ENCODE data around the gene BBS4.
"Not testable (repeated sequence)": the region's sequence is repeated elsewhere in the genome, so short reads cannot be mapped to it uniquely, and the experiment has no call there.

BBS4 gene

DNA sequence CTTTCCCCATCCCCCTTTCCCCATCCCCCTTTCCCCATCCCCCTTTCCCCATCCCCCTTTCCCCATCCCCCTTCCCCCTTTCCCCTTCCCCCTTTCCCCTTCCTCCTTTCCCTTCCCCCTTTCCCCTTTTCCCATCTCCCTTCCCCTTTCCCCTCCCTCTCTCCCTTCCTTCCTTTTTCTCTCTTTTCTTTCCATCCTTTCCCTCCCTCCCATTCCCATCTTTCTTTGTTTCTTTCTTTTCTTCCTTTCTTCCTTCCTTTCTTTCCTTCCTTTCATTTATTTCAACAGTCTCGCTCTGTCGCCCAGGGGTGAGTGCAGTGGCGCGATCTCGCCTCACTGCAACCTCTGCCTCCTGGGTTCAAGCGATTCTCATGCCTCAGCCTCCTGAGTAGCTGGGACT, 39.8 kb downstream of the BBS4 start:
- not testable (repeated sequence) for H3K9me3 Mint-ChIP-seq; DNase-seq (ENCODE audit: low spot score); H3K4me3 Mint-ChIP-seq; H3K27ac Mint-ChIP-seq; H3K36me3 Mint-ChIP-seq (ENCODE audit: low read depth); H3K27me3 Mint-ChIP-seq (ENCODE audit: low read depth); H3K4me1 Mint-ChIP-seq (ENCODE audit: low read depth)

DNA sequence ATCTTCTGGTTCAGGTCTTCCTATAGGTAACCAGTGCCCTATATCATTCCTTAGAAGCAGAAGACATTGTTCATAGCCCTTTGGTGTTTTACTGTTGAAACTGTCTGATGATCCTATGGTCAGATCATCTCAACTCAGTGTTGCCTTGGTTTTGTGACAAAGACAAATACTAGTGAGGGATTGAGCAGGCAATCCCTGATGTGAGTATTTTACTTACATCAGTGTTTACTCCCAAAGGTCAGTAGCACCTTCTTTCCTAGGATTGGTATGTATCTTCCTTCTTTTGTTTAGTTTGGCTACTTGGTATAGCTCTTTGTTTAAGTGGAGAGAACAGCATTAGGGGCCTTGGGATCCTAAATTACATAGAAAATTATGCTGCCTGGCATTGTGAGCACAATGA, 41.1 kb downstream of the BBS4 start:
- no peak for DNase-seq (ENCODE audit: low spot score)
- no peak overlapping the region for H3K27ac Mint-ChIP-seq
- H3K4me3 Mint-ChIP-seq: no peak overlapping the region
- H3K27me3 Mint-ChIP-seq (ENCODE audit: low read depth): no peaks in the 10 kb centered on the region
- H3K4me1 Mint-ChIP-seq (ENCODE audit: low read depth): peaks cover 2% of the 10 kb centered on the region
- H3K9me3 Mint-ChIP-seq: no peaks in the 10 kb centered on the region
- H3K36me3 Mint-ChIP-seq (ENCODE audit: low read depth): peaks cover 8% of the 10 kb centered on the region

DNA sequence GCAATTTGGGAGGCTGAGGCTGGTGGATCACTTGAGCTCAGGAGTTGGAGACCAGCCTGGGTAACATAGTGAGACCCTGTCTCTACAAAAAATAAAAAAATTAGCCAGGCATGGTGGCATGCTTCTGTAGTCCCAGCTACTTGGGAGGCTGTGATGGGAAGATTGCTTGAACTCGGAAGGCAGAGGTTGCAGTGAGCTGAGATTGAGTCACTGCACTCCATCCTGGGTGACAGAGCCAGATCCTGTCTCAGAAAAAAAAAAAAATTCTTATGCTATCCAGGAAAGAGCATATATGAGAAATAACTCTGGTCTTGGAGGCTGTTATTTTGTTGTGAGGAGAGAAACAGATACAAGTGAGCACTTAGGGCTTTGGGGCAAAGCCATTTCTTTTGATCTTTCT, 42.2 kb downstream of the BBS4 start:
- not testable (repeated sequence) for H3K36me3 Mint-ChIP-seq (ENCODE audit: low read depth); H3K9me3 Mint-ChIP-seq

DNA sequence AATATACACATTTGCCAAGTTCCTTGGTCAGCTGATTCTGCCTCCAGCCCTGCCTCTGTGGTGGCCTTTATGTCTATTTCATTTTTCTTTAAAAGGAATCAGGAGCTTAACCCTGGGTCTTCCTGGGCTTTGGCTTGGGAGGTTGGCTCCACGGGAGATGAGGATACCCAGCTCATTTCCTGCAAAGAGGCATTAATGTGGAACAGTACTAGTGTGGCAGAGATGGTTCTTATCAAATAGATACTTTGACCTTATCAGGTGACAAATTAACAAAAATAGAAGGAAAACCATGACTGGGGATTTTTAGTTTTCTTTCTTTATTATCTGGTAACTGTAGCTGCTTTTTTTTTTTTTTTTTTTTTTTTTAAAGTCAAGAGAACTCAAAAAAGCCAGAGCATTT, 42.8 kb downstream of the BBS4 start:
- Mint-ChIP-seq H3K4me1 (ENCODE audit: low read depth) (peaks cover 10% of the 10 kb centered on the region), H3K27me3 (ENCODE audit: low read depth) (no peaks in the 10 kb centered on the region), H3K36me3 (ENCODE audit: low read depth) (peaks cover 9% of the 10 kb centered on the region), H3K4me3 (no peak overlapping the region), H3K9me3 (no peaks in the 10 kb centered on the region), H3K27ac (no peak overlapping the region)
- DNase-seq (ENCODE audit: low spot score): no peak

More for the DNA sequence above, 42.2 kb downstream of the BBS4 start:
- not testable (repeated sequence) for DNase-seq (ENCODE audit: low spot score); H3K27ac Mint-ChIP-seq; H3K27me3 Mint-ChIP-seq (ENCODE audit: low read depth); H3K4me3 Mint-ChIP-seq; H3K4me1 Mint-ChIP-seq (ENCODE audit: low read depth)

DNA sequence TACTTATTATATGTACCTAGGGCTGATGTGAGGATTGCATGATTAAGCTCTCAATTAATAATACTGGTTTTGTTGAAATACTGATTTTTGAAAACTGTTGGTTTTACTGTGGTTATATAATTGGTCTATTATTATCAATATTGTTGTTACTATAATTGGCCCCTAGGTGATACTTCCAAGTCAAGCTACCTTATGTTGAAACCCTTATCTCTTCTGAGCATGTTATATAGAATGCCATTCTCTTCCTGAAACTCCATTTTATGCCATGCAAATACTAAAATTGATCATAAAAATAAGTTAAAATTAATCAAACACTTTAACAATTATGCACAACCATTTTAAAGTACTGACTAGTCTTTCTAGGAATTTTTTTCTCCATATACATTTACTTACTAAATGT, 46.1 kb downstream of the BBS4 start:
- DNase-seq (ENCODE audit: low spot score): no peak
- Mint-ChIP-seq H3K4me1 (ENCODE audit: low read depth) (peaks cover 24% of the 10 kb centered on the region), H3K27me3 (ENCODE audit: low read depth) (no peaks in the 10 kb centered on the region), H3K4me3 (no peak overlapping the region), H3K27ac (no peak overlapping the region), H3K9me3 (no peaks in the 10 kb centered on the region), H3K36me3 (ENCODE audit: low read depth) (peaks cover 30% of the 10 kb centered on the region)

DNA sequence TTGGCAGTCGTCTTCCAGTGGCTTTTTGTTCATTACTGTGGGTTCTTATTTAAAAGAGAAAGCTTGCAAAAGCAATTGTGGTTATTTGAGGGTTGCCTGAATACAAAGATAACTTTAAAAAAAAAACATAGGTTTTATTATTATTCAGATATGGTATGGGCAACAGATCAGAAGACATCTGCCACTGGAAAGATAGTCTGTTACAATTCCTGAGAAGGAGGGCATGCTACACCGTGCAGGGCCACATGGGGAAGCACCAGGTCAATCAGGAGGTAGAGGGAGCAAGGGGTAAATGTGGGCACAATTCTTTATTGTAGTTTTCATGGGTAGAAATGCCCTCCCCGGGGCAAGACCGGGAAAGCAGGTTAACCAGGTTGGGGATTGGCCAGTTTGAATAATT, 46.5 kb downstream of the BBS4 start:
- DNase-seq (ENCODE audit: low spot score): no peak
- Mint-ChIP-seq H3K27ac (no peak overlapping the region), H3K36me3 (ENCODE audit: low read depth) (peaks cover 33% of the 10 kb centered on the region), H3K4me3 (no peak overlapping the region), H3K4me1 (ENCODE audit: low read depth) (peaks cover 28% of the 10 kb centered on the region), H3K9me3 (no peaks in the 10 kb centered on the region), H3K27me3 (ENCODE audit: low read depth) (no peaks in the 10 kb centered on the region)

DNA sequence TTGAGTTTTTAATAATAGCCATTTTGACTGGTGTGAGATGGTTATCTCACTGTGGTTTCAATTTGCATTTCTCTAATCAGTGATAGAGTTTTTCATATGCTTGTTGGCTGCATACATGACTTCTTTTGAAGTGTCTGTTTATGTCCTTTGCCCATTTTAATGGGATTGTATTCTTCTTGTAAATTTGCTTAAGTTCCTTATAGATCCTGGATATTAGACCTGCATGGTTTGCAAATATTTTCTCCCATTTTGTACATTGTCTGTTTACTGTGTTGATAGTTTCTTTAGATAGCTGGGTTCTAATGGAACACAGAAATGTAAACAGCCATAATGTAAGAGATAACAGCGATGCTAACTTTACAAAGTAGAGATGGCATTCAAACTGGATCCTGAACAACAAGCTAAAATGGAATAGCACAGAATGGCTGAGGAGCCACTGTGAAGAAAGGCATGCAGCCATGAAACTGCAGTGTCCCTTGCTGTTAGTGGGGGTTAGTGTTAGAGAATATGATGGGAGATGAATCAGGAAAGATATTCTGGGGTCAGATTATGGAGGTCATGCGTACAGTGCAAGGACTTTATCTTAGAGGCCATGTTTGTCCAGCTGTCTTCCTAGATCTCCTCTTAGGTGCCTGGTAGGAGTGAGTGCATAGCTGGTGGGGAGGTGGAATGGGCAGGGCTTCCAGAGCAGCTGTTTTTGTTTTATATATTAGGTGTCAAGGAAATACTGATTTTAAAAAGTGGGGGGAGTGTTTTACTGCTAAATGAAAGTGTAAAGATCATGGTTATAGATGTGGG, 48.1 kb downstream of the BBS4 start:
- Mint-ChIP-seq H3K4me3 (no peak overlapping the region), H3K36me3 (ENCODE audit: low read depth) (peaks cover 42% of the 10 kb centered on the region), H3K27me3 (ENCODE audit: low read depth) (no peaks in the 10 kb centered on the region), H3K9me3 (no peaks in the 10 kb centered on the region), H3K27ac (peak overlapping the region; percentile 19), H3K4me1 (ENCODE audit: low read depth) (peaks cover 33% of the 10 kb centered on the region)
- no peak for DNase-seq (ENCODE audit: low spot score)

DNA sequence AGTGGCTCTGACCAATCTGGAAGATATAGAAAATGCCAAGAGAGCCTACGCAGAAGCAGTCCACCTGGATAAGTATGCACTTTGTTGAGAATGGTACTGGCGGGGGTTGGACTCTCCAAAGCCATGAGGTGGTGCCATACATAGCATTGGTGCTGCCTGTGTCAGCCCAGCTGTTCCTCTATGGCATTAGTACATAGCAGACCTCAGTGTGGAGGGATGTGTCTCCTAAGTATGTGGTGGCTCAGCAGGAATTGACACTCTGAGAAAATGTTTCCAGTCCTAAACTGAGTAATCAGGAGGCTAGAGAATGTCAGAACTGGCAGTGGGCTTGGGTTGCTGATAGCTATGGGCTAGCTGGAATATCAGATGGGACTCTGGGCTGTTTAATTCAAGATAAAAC, 49.1 kb downstream of the BBS4 start:
- Mint-ChIP-seq H3K4me3 (no peak overlapping the region), H3K27me3 (ENCODE audit: low read depth) (no peaks in the 10 kb centered on the region), H3K9me3 (no peaks in the 10 kb centered on the region), H3K4me1 (ENCODE audit: low read depth) (peaks cover 43% of the 10 kb centered on the region), H3K27ac (no peak overlapping the region), H3K36me3 (ENCODE audit: low read depth) (peaks cover 51% of the 10 kb centered on the region)
- DNase-seq (ENCODE audit: low spot score): no peak

DNA sequence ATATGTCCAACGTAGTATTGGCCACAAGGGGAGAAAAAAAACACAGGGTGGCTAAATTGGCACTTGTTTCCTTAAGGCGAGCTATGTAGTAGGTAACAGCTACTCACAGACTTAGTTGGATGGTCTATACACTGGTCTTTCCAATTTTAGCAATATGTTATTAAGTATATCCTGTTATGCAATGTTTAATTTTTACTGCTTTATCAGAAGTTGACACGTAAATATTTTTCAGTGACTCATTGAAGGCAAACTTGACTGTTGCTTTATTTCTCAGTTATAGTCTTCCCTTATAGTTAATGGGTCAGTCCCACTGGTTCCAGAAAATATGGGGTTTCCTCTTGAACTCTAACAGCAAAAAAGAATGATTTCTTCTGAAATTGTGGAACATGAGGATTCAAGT, 51.1 kb downstream of the BBS4 start:
- H3K9me3 Mint-ChIP-seq: no peaks in the 10 kb centered on the region
- peaks cover 63% of the 10 kb centered on the region for H3K36me3 Mint-ChIP-seq (ENCODE audit: low read depth)
- no peaks in the 10 kb centered on the region for H3K27me3 Mint-ChIP-seq (ENCODE audit: low read depth)
- no peak for DNase-seq (ENCODE audit: low spot score)
- no peak overlapping the region for H3K27ac Mint-ChIP-seq
- H3K4me1 Mint-ChIP-seq (ENCODE audit: low read depth): peaks cover 61% of the 10 kb centered on the region
- H3K4me3 Mint-ChIP-seq: no peak overlapping the region

DNA sequence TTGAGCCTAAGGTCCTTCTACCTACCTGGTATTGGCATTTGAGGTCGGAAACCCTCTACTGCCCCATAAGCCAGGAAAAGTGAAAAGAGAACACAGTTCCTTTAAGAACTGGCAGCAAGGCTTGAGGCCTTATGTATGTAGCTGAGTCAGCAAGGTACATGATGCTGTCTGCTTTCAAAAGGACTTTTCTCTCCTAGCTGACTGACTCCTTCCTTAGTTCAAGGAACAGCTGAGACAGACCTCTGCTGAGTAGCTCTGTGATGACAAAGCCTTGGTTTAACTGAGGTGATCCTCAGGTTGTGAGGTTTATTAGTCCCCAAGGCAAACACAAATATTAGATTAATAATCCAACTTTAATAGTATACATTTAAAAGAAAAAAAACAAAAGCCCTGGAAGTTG, 51.7 kb downstream of the BBS4 start:
- Mint-ChIP-seq H3K4me1 (ENCODE audit: low read depth) (peaks cover 59% of the 10 kb centered on the region), H3K36me3 (ENCODE audit: low read depth) (peaks cover 63% of the 10 kb centered on the region), H3K27me3 (ENCODE audit: low read depth) (no peaks in the 10 kb centered on the region), H3K4me3 (no peak overlapping the region), H3K9me3 (no peaks in the 10 kb centered on the region), H3K27ac (no peak overlapping the region)
- no peak for DNase-seq (ENCODE audit: low spot score)

DNA sequence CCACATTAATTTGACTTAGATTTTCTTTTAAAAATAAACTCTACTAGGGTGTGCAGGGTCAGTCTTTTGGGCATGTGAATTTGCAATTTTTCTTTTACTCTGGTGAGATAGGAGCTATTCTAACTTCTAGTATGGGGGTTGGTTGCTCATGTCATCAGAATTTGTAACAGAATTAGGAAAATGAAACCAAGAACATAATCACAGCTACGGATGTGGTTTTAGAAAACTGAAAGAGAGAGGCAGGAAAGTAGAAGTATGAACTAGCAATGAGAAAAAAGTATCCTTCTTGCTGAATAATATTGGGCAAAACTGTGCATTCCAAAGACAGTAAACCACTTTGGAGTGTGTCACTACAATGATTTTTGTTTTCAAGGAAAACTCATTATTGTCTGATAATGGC, 54.2 kb downstream of the BBS4 start:
- Mint-ChIP-seq H3K9me3 (no peaks in the 10 kb centered on the region), H3K27ac (peak overlapping the region; percentile 86), H3K4me3 (peak overlapping the region; percentile 66), H3K27me3 (ENCODE audit: low read depth) (no peaks in the 10 kb centered on the region), H3K36me3 (ENCODE audit: low read depth) (peaks cover 53% of the 10 kb centered on the region), H3K4me1 (ENCODE audit: low read depth) (peaks cover 38% of the 10 kb centered on the region)
- no peak for DNase-seq (ENCODE audit: low spot score)

DNA sequence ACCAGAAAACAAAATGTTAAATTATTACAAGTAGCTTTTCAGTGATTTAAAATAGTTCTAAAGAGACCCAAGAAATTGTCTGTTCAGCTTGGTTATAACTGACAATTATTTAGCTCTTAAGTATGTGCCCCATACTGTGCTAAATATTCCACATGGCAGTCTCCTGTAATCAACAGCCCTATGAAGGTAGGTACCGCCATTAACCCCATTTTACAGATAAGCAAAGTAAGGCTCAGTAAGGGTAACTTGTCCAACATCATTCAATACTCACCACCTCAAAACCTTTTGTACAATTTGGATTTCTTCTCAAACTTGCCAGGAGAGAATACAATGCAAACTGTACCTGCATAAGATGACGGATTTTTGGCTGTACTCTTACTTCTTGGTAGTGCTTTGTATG, 63.7 kb downstream of the BBS4 start:
- peaks cover 50% of the 10 kb centered on the region for H3K36me3 Mint-ChIP-seq (ENCODE audit: low read depth)
- H3K27me3 Mint-ChIP-seq (ENCODE audit: low read depth): no peaks in the 10 kb centered on the region
- no peak overlapping the region for H3K27ac Mint-ChIP-seq
- no peaks in the 10 kb centered on the region for H3K9me3 Mint-ChIP-seq
- peaks cover 11% of the 10 kb centered on the region for H3K4me1 Mint-ChIP-seq (ENCODE audit: low read depth)
- no peak overlapping the region for H3K4me3 Mint-ChIP-seq
- DNase-seq (ENCODE audit: low spot score): no peak

DNA sequence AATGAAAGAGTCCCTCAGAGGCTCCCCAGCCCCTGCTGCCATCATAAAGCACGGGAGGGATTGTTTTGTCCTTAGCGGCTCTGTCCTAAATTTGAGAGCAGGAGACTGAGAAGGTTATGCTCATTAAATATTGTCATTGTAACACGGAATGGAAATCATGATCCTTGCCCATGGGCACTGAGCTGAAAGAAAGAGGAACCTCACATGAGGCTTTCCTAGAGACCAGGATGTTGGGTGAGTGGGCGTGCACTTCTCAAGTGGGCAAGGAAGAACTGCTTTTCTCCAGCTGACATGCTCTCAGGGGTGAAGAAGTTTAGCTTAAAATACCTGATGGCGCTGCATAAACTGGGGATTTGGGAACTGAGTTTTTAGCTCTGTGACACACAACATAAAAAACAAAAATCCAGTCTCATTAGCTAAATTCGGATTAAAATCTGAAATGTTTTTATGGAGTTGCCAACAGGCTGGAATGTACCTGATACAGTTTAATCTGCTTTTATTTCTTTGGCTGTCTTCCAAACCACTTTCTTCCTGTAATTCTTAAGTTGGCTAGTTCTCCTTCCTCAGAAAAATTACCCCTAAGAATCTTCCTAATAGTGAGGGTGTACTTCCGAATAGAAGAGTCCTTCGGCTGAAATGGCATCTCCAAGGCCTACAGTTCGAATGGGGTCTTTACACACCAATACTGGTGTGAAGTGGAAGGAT, 65.9 kb downstream of the BBS4 start:
- Mint-ChIP-seq H3K9me3 (no peaks in the 10 kb centered on the region), H3K27me3 (ENCODE audit: low read depth) (no peaks in the 10 kb centered on the region), H3K27ac (no peak overlapping the region), H3K4me3 (no peak overlapping the region), H3K36me3 (ENCODE audit: low read depth) (peaks cover 64% of the 10 kb centered on the region), H3K4me1 (ENCODE audit: low read depth) (peaks cover 11% of the 10 kb centered on the region)
- no peak for DNase-seq (ENCODE audit: low spot score)

DNA sequence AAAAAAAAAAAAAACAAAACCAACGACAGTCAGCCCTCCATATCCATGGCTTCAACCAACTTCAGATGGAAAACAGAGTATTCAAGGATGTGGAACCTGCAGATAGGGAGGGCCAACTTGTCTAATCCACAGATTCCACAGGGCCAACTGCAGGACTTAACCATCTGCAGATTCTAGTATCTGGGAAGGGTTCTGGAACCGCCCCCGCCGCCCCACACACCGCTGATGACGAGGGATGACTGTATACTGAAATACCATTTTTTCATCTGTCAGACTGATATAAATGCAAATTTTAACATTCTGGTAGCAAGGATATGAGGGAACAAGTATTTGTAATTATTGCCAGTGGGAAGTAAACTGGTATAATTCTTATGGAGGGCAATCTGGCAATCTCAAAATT, 68.1 kb downstream of the BBS4 start:
- H3K4me1 Mint-ChIP-seq (ENCODE audit: low read depth): peaks cover 11% of the 10 kb centered on the region
- no peaks in the 10 kb centered on the region for H3K27me3 Mint-ChIP-seq (ENCODE audit: low read depth)
- no peaks in the 10 kb centered on the region for H3K9me3 Mint-ChIP-seq
- DNase-seq (ENCODE audit: low spot score): no peak
- no peak overlapping the region for H3K27ac Mint-ChIP-seq
- H3K36me3 Mint-ChIP-seq (ENCODE audit: low read depth): peaks cover 68% of the 10 kb centered on the region
- no peak overlapping the region for H3K4me3 Mint-ChIP-seq

Data from T-helper 2 cell treated with Interferon-gamma antibody and Interleukin-4, amounts not matched to agents 5 μg/mL and 100 μg/mL, for 36 hours (primary cell).